NCI-H1694 treated with DMSO at 0.1 percent for 48 hours (cell line): ENCODE data around the gene NSF.
"Not testable (repeated sequence)": the region's sequence is repeated elsewhere in the genome, so short reads cannot be mapped to it uniquely, and the experiment has no call there.

Source experiments
- DNase-seq: peaks from one replicate; lab custom pipeline; 2025; lab: John Stamatoyannopoulos, UW

Gene NSF

DNA sequence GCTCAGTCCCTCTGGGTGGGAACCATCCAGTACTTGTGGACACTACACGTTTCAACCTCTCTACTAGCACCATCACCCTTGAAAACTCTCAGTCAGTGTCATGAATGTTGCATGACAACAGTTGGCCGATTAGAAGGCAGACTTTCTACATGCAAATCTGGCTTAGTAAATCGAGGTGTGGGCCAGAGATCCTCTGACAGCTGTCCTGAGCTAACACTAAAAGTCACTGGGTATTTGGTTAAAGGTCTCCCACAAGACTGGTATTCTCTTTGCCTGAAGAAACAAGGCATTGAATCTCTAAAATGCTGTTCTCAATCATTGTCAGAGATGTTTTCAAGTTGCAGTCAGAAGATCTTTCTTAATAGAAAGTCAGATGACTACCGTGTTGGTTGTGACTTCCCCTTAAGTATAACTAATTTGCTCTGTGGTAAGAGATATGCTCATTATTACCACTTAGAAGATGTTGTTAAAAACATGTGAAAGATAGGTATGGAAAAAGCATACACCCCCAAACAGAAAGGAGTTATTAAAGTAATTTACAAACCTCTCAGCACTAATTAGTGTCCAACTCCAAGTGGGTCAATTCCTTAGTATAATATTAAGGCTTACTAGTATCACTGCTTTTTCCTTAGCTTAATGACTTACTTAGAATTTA lies 165.7 kb downstream of the NSF start:
- no peak for DNase-seq

- DNase-seq = no peak
These were observed 166.4 kb downstream of the NSF start for GRCh38 chr17:46756861-46757260.

GRCh38 chr17:46757588-46757987 lies 167.1 kb downstream of the NSF start:
- DNase-seq = not testable (repeated sequence)

GRCh38 chr17:46758614-46759013 lies 168.1 kb downstream of the NSF start:
- no peak for DNase-seq

DNA sequence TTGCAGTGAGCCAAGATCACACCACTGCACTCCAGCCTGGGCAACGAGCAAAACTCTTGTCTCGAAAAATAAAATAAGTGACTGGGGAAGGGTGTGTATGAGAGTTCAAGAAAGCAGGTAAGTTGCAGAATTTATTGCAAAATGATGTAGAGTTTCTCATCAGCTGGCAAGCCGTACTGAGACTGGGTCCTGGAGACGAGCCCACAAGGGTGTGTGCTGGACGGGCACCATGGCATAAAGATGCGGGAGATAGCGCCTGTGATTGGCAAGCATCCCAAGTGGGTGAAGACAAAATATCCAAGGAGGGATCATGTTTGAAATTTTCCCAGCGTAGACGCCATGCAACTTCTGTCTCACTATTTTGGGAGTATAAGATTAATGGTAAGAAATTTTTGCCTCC lies 168.7 kb downstream of the NSF start:
- DNase-seq = no peak

DNA sequence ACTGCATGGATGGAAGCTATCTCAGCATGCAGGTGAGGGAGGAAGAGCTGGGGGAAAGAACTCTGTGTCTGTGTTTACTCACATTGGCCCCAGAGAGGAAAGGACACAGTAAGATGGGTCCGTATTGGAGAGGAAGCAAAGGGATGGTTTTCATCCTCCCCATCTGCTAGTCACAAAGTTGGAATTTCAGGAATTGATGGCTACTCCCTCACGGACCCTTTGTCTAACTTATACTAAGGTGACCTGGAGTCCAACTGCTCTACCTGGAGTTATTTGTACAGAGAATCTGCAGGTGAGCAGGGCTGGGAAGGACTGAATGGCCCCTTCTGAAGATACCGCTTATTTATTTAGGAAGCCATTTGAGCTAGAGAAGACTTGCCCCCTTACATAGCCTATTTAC lies 172.9 kb downstream of the NSF start:
- no peak for DNase-seq

GRCh38 chr17:46764000-46764708 lies 173.7 kb downstream of the NSF start:
- DNase-seq = no peak

DNA sequence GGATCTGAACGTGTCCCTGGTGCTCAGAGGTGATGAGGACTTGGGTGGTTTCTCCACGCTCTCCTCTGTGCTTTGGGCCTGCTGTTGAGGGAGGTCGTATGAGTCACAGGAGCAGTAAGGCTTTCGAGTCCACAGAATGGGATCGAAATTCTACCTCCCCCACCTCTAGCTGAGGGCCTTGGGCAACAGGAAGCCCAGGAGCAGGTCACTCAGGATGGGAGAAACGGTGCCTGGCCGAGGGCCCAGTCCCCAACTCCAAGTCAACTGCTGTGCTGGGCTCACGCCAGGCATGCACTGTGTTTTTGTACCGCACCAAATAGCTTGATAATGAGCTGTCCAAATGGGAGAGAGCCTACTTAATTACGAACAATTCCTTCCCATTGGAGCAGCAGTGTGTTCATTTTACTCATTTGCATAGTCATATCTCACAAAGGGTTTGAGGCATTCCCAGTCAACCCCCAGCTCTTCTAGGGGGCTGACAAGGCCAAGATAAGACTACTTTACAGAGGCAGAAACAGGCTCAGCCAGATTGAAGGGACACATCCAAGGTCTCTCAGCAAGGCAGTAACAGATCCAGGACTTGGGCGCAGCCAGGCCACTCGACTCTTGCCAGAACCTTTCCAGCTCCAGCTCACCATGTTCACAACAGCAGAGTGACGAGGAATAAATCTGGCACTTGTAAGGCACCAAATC lies 174.4 kb downstream of the NSF start:
- no peak for DNase-seq

- DNase-seq = no peak
These were observed 175.0 kb downstream of the NSF start for GRCh38 chr17:46765453-46765852.

- no peak for DNase-seq
These were observed 176.3 kb downstream of the NSF start for GRCh38 chr17:46766493-46767491.

DNA sequence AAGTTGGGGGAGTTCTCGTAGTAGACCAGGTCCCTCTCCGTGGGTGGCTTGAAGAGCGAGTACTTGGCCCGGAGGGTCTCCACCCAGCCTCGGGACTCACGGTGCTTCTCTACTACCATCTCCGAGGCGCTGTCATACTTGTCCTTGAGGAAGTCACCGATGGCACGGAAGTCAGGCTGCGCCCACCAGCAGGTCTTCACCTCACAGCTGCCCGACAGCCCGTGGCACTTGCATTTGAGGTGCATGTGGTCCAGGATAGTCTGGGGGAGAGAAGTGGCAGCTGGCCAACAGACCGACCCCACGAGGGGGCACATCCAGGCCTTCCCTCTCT lies 178.0 kb downstream of the NSF start:
- DNase-seq = no peak

DNA sequence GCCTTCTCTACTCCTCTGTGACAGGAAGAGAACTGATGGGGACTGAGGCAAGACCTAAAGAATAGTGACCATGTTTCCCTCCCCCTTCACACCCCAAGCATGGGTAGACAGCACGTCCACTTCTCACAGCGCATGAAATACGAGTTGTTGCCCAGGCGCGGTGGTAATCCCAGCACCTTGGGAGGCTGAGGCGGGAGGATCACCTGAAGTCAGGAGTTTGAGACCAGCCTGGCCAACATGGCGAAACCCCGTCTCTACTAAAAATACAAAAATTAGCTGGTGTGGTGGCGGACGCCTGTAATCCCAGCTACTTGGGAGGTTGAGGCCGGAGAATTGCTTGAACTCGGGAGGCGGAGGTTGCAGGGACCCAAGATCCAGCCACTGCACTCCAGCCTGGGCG lies 178.4 kb downstream of the NSF start:
- not testable (repeated sequence) for DNase-seq

DNA sequence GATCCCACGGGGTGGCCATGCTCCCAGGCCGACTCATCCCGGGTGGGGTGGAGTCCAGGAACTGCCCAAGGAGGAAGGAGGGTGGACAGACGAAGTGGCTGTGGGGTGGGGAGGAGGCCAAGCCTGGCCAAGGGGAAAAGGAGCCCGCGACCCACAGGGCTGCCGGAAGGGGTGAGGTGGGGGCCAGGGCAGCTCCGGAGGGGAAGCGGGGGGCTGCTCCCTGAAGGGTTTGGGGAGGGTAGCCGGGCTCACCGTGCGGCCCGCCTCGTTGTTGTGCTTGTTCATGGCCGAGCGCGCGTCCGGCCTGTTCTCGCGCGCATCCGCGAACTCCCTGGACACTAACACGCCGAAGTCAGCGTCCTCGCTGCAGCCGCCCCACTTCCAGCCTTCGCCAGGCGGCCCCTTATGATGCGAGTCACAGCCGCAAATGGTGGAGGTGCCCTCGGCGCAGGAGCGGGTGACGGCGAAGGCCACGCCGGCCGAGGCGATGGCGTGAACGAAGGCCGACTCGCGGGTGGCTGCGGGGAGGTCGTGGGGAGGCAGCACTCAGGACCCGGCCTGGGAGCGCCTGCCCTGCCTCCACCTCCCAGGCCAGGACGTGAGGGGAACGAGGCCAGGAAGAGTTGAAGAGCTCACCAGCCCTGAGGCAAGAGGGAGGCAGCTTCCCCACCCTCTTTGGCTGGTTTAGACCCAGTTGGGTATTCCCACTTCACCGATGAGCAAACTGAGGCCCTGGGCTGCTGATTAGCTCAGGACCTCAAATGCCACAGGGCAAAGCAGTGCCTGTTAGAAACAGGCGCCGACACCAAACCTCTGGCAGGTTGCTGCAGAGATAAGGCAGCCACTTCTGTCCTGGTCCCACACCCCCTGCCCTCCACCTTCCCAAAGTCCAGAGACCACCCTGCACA lies 179.3 kb downstream of the NSF start:
- no peak for DNase-seq

DNA sequence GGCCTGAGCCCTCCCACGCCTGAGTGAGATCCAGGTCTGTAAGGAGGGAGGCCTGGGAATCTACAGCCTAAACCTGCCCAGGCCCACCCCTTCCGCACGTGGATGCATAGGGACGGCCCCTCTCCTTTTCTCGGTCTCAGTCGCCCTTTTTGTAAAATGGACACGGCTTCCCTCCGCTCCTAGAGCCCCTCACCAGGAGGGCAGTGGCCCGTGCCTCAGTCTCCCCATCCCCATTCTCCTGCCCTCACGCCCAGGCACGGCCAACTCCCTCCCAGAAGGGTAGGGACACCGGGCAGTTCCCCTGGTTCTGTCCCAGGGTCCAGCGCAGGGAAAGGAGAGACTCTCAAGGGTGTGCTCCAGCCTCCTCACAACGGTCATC lies 180.0 kb downstream of the NSF start:
- no peak for DNase-seq

DNA sequence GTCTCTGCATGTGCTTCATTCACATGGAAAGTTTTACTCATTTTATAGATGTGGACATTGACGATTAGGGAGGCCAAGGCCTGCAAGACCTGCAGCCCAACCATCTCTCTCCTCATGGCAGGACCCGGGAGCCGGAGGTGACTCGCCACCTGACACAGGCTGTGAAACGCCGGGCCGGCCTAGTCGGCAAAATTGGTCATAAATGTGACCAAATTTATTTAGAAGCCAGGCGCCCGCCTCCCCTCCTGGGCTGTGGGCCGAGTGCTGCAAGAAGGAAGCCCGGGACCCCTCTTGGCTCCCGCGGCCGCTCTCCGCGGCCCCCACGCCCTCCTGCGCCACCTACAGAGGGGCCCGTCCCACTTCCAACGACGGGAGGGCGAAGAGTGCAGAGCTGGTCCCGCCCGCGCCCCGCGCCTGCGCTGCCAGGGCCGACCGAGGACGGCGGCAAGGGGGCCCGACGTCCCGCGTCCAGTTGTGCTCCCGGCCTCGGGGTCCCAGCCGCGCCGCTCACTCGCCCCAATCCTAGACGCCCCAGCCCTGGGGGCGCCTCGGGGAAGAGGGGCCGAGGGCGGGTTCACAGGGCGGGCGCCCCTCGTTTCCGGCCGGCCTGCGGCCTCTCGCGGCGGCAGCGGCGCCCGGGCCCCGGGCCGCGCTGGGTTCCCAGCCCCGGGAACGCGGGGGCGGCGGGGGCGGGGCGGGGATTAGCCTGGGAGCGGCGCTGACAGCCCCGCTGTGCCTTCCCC lies 180.5 kb downstream of the NSF start:
- peak; percentile 29 for DNase-seq

DNA sequence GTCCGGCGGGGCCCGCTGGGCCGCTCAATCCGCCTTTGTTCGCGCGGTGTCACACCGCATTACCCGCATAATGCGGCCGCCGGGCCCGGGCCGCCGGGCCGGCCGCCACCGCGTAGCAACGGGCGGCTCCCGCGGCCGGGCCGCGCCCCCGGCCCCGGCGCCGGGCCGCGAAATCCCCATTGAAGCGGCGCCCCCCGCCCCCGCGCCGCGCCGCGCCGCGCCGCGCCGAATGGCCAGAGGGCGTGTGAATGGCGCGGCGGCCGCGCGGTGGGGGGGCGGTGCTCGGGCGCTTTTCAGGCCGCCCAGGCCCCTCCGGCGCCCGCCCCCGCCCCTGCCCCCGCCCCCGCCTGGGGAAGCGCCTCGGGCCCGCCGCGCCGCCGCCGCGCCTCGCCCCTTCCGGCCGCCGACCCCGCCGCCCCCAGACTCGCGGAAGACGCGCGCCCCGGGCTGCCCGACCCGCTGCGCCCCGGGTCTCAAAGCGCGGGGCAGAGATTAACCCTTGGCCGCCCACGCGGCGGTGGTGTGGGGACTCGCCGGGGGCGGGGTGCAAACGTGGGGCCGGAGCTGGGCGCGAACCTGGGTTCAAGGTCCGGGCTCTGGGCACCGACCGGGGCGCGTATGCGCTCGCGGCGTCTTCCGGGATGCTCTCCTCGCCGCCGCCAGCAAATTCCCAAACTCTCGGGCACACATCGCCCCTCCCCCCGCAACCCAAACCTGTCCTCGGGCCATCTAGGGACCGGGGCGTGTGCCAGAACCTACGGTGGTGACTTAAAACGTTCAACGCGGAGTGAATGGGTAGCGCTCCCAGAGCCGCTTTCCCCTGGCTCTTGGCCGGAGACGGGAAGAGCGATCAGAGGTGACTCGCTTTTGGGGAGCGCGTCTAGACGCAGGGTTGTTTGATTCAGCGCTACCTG lies 181.3 kb downstream of the NSF start:
- peak; percentile 36 for DNase-seq

DNA sequence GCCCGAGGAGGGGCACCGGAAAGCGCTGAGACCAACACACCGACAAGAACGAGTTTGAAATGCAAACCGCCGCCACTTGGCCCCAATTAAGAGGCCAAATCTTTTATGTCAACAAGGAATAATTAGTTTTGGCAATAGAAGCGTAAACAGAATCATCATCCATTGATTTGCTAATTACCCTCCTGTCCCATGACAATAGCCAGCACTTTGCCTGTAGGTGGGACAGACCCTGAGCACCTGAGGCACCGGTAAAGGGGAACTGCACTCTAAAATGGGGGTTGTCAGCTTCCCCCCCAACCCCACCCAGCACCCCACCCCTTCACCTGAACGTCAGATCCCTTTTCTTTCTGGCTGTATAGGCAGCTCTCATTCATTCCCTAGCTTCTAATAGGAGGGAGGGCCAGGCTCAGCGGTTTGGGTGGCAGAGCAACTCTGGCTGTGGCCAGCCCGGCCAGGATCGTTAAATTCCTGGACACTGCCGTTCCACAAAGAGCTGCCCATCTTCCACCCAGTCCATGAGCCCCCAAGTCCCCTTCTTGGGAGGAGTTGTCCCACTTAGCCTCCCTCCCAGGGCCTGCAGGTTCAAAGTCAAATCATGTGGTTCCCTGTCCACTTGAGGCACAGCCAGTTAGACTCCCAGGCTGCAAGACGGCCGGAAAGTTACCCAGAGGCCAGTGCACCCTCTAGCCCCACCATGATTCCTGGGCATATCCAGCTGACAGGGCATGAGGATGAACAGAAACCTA lies 182.2 kb downstream of the NSF start:
- DNase-seq = no peak

GRCh38 chr17:46773221-46773605 lies 182.7 kb downstream of the NSF start:
- no peak for DNase-seq

GRCh38 chr17:46773676-46774075 lies 183.2 kb downstream of the NSF start:
- no peak for DNase-seq
